Sigmoid colon (tissue), 4 donors: Measurements from ENCODE around the gene DYSF.

ENCODE experiments used
- EP300 ChIP-seq, 4 donors: sonication (generic); formaldehyde crosslinking; IDR thresholded peaks; one replicate each; pipeline ENCODE4 v1.6.1; 2017; ENCODE audit warnings: antibody characterized with exemption in 4 of 4
- POLR2A ChIP-seq, 2 donors: fragments of 450-650 bp; IDR thresholded peaks; one replicate each; pipeline ENCODE4 v1.6.1; 2016; ENCODE audit warnings: antibody characterized with exemption in 2 of 2, mild to moderate bottlenecking in 2 of 2, moderate library complexity in 2 of 2
- TF ChIP-seq, protein P1 (sequence below), 4 experiments: fragments of 450-650 bp in 3 of 4; fragments of 200-600 bp in 1 of 4; IDR thresholded peaks; one replicate each; pipeline ENCODE4 v1.5.1; 2016 to 2019; ENCODE audit warnings: antibody characterized with exemption in 4 of 4, mild to moderate bottlenecking in 3 of 4, moderate library complexity in 2 of 4

DNA sequence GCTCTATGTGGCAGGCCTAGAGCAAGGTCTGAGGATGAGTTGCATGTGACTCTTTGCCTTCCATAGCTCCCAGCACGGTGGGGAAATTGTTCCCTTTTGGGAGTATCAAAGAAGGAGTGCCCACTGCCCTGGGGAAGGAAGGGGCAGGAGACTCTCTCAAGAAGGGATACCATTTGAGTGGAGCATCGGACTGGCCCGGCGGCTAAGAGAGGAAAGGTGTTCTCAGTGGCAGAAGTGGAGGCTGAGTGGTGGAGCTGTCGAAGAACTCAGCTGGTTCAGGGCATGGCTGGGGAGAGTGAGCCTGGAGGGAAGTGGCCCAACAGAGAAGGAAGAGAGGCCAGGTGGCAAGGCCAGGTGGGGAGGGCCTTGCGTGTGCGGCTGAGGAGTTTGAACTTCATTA is 235.2 kb downstream of the DYSF start:
- TF ChIP-seq, protein P1, sequence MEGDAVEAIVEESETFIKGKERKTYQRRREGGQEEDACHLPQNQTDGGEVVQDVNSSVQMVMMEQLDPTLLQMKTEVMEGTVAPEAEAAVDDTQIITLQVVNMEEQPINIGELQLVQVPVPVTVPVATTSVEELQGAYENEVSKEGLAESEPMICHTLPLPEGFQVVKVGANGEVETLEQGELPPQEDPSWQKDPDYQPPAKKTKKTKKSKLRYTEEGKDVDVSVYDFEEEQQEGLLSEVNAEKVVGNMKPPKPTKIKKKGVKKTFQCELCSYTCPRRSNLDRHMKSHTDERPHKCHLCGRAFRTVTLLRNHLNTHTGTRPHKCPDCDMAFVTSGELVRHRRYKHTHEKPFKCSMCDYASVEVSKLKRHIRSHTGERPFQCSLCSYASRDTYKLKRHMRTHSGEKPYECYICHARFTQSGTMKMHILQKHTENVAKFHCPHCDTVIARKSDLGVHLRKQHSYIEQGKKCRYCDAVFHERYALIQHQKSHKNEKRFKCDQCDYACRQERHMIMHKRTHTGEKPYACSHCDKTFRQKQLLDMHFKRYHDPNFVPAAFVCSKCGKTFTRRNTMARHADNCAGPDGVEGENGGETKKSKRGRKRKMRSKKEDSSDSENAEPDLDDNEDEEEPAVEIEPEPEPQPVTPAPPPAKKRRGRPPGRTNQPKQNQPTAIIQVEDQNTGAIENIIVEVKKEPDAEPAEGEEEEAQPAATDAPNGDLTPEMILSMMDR (IDR thresholded peaks at IDR 0.05): no peak
- no peak for TF ChIP-seq POLR2A (IDR thresholded peaks at IDR 0.05)
- TF ChIP-seq EP300 (IDR thresholded peaks at IDR 0.05): no peak
